Vagina (tissue), 2 donors: Measurements from ENCODE around the gene TMTC2.

ENCODE experiments used
- POLR2A ChIP-seq, 2 donors: fragments of 450-650 bp; IDR thresholded peaks; one replicate each; pipeline ENCODE4 v1.6.1; 2017; ENCODE audit warnings: antibody characterized with exemption in 2 of 2, mild to moderate bottlenecking in 2 of 2, moderate library complexity in 2 of 2
- TF ChIP-seq, protein P1 (sequence below), 3 experiments: fragments of 450-650 bp in 2 of 3; fragments of 200-600 bp in 1 of 3; sonication (generic) in 1 of 3; IDR thresholded peaks; one replicate each; pipeline ENCODE4 v1.5.1; 2017 to 2019; ENCODE audit warnings: antibody characterized with exemption in 3 of 3, mild to moderate bottlenecking in 2 of 3, moderate library complexity in 2 of 3

DNA sequence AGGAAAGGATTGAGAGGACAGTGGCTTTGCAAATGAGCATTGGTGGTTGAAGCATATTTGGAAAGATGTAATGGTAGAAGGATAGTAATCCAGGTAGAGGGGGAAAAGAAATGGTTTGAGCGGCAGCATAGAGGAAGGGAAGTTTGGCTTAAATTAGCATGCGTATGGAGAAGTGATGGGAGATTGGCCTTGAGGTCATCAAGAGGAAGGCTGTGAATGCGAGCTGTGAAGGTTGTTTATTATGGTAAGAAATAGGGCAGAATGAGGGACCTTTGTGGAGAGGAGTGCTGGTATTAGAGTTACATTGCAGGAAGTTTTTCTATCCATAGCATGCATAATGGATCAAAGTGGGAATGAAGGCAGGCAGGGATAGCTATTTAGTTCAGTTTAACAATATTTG is 162.1 kb downstream of the TMTC2 start:
- no peak for TF ChIP-seq POLR2A (IDR thresholded peaks at IDR 0.05)
- TF ChIP-seq, protein P1, sequence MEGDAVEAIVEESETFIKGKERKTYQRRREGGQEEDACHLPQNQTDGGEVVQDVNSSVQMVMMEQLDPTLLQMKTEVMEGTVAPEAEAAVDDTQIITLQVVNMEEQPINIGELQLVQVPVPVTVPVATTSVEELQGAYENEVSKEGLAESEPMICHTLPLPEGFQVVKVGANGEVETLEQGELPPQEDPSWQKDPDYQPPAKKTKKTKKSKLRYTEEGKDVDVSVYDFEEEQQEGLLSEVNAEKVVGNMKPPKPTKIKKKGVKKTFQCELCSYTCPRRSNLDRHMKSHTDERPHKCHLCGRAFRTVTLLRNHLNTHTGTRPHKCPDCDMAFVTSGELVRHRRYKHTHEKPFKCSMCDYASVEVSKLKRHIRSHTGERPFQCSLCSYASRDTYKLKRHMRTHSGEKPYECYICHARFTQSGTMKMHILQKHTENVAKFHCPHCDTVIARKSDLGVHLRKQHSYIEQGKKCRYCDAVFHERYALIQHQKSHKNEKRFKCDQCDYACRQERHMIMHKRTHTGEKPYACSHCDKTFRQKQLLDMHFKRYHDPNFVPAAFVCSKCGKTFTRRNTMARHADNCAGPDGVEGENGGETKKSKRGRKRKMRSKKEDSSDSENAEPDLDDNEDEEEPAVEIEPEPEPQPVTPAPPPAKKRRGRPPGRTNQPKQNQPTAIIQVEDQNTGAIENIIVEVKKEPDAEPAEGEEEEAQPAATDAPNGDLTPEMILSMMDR (IDR thresholded peaks at IDR 0.05): no peak
